GM18861 (cell line): ENCODE data around the gene SNX30.
"Not testable (repeated sequence)": the region's sequence is repeated elsewhere in the genome, so short reads cannot be mapped to it uniquely, and the experiment has no call there.

ENCODE experiments used
- ATAC-seq: cut with Tn5 transposase; IDR thresholded peaks from one replicate; pipeline ENCODE4 v1.9.1; 2021; ENCODE audit not compliant: unreplicated experiment

Gene SNX30

GRCh38 chr9:112750016-112750763, at the start of gene SNX30:
Gene SNX30 (plus strand): TSS chr9:112750760. CDS start chr9:112751002, 242 bp downstream.
- peak; percentile 61 for ATAC-seq

GRCh38 chr9:112703304-112703703, 47.3 kb upstream of the SNX30 start:
- ATAC-seq = no peak

- ATAC-seq = no peak
These were observed 44.7 kb upstream of the SNX30 start for GRCh38 chr9:112705768-112706427.

- no peak for ATAC-seq
These were observed 39.4 kb upstream of the SNX30 start for GRCh38 chr9:112711050-112711689.

- ATAC-seq = no peak
These were observed 37.9 kb upstream of the SNX30 start for GRCh38 chr9:112712678-112713077.

- ATAC-seq = peak; percentile 87
These were observed 32.8 kb upstream of the SNX30 start, which contains the start of gene INIP for GRCh38 chr9:112717661-112718331. Gene INIP (minus strand): TSS chr9:112718117. CDS start chr9:112716485, 1,632 bp downstream.

GRCh38 chr9:112719241-112719691, 31.3 kb upstream of the SNX30 start:
- ATAC-seq = no peak

- no peak for ATAC-seq
These were observed 30.9 kb upstream of the SNX30 start for GRCh38 chr9:112719696-112720095.

- ATAC-seq = no peak
These were observed 30.3 kb upstream of the SNX30 start for GRCh38 chr9:112720113-112720780.

- not testable (repeated sequence) for ATAC-seq
These were observed 27.8 kb upstream of the SNX30 start for GRCh38 chr9:112722749-112723148.

GRCh38 chr9:112725961-112726360, 24.6 kb upstream of the SNX30 start:
- peak; percentile 53 for ATAC-seq

GRCh38 chr9:112726428-112726827, 24.1 kb upstream of the SNX30 start:
- no peak for ATAC-seq

- no peak for ATAC-seq
These were observed 22.2 kb upstream of the SNX30 start for GRCh38 chr9:112728401-112728800.

GRCh38 chr9:112731971-112732370, 18.6 kb upstream of the SNX30 start:
- no peak for ATAC-seq

GRCh38 chr9:112734892-112735291, 15.7 kb upstream of the SNX30 start:
- ATAC-seq = no peak

- ATAC-seq = no peak
These were observed 7.2 kb upstream of the SNX30 start for GRCh38 chr9:112743216-112743836.

GRCh38 chr9:112744177-112744576, 6.4 kb upstream of the SNX30 start:
- no peak for ATAC-seq

GRCh38 chr9:112747094-112747493, 3.5 kb upstream of the SNX30 start:
- ATAC-seq = no peak

- no peak for ATAC-seq
These were observed 150 bp downstream of the SNX30 start for GRCh38 chr9:112750764-112751055.

GRCh38 chr9:112751056-112751795, 666 bp downstream of the SNX30 start:
- ATAC-seq = peak; percentile 38
